ENCODE measurements around the gene PRRT1B. TPM values are rescaled to one million over a fixed set of nuclear protein-coding genes. Genes with fewer than 3 reads are reported as not detected.

The PRRT1B gene
- total and polyA plus RNA-seq, 2 of the 4 experiments (the other 2 are of a cell fraction) = not detected

- no peak overlapping the region for H4K5ac ChIP-seq (ENCODE audit: low read depth, low read length)
- no peaks in the 10 kb centered on the region for H4K20me1 ChIP-seq (ENCODE audit: insufficient read depth, low read length)
- no peak overlapping the region for H2AK5ac ChIP-seq (ENCODE audit: low read depth, low read length)
- no peaks in the 10 kb centered on the region for H3K9me1 ChIP-seq (ENCODE audit: insufficient read depth, low read length)
- H3K4me1 ChIP-seq (ENCODE audit: control insufficient read depth, insufficient read depth, low read length) = no peaks in the 10 kb centered on the region
- H2BK120ac ChIP-seq (ENCODE audit: low read depth, low read length) = no peak overlapping the region
- intact Hi-C loops (cut with micrococcal nuclease) (no loop called here), dilution Hi-C loops (cut with HindIII; ENCODE audit: low sequenced_read_pairs, unreplicated experiment) (no loop called here), in situ Hi-C loops (cut with MboI; ENCODE audit: low sequenced_read_pairs) (loop anchor here (25.0 kb wide), 1 partner anchor 680 kb away; no protein-coding TSS in a partner anchor)
- no peak overlapping the region for H3K23ac ChIP-seq (ENCODE audit: low read depth, low read length)
- DNase-seq = no peak
- no peak overlapping the region for H2BK15ac ChIP-seq (ENCODE audit: low read depth, low read length)
- POLR2A ChIA-PET (ENCODE audit: unreplicated experiment) = no interaction called here
- no peak for TF ChIP-seq BHLHE40 (IDR thresholded peaks at IDR 0.05; ENCODE audit: low read depth, low read length)
- no peak for TF ChIP-seq SMC3 (IDR thresholded peaks at IDR 0.05; ENCODE audit: low read depth, low read length)
- no peak for TF ChIP-seq USF2 (IDR thresholded peaks at IDR 0.05; ENCODE audit: low read depth, low read length)
- TF ChIP-seq CHD1 (IDR thresholded peaks at IDR 0.05; ENCODE audit: low read depth, low read length) = no peak
- no peak for TF ChIP-seq MAFK (IDR thresholded peaks at IDR 0.05; ENCODE audit: low read depth, low read length)
- H3K56ac ChIP-seq (ENCODE audit: extremely low read depth, insufficient read depth, low read length) = no peak overlapping the region
- H3K4me2 ChIP-seq (ENCODE audit: low read depth, low read length) = no peak overlapping the region
- CTCF ChIA-PET = no interaction called here
- H4K91ac ChIP-seq (ENCODE audit: insufficient read depth, low read depth, low read length) = no peak overlapping the region
- H2BK5ac ChIP-seq (ENCODE audit: low read depth, low read length, poor library complexity, severe bottlenecking) = no peak overlapping the region
- H3K14ac ChIP-seq (replicated peaks; ENCODE audit: low read depth, low read length) = no peak overlapping the region
- no peak for ATAC-seq (ENCODE audit: low read depth)
- H3K4ac ChIP-seq (ENCODE audit: low read depth, low read length) = no peak overlapping the region
- peak overlapping the region; percentile 24 for H2AK9ac ChIP-seq (replicated peaks; ENCODE audit: low read depth, low read length, poor library complexity)
- H3K27me3 ChIP-seq (ENCODE audit: control insufficient read depth, insufficient read depth, low read length) = no peaks in the 10 kb centered on the region
- no peak overlapping the region for H3K27ac ChIP-seq (ENCODE audit: insufficient read depth, low read length)
- no peak overlapping the region for H3K9ac ChIP-seq (ENCODE audit: low read depth, low read length)
- H3K79me1 ChIP-seq (ENCODE audit: low read depth in 1 of 2, low read length in 2 of 2) = no peaks in the 10 kb centered on the region
- no TSS peak for BruUV-seq (replicated peaks)
- peaks cover 58% of the 10 kb centered on the region for H3K36me3 ChIP-seq (ENCODE audit: control insufficient read depth, insufficient read depth, low read length)
- no peak overlapping the region for H2BK20ac ChIP-seq (ENCODE audit: low read depth, low read length)
- H3K9me3 ChIP-seq (ENCODE audit: control insufficient read depth, insufficient read depth, low read length) = no peaks in the 10 kb centered on the region
- H2AFZ ChIP-seq (replicated peaks; ENCODE audit: low read length, poor library complexity) = no peak overlapping the region
- WGBS, 2 experiments (ENCODE audit: extremely low coverage in 2 of 2, insufficient read length in 1 of 2) = 90% methylated on average over 17 of the region's 27 CpGs; no CpG with 5 or more reads in 1 of the 2 experiments
- no peak overlapping the region for H3K18ac ChIP-seq (ENCODE audit: low read depth, low read length)
- no peak overlapping the region for H3K4me3 ChIP-seq (ENCODE audit: insufficient read depth, low read depth, low read length)
- no peak overlapping the region for H4K8ac ChIP-seq (ENCODE audit: low read depth in 2 of 2, low read length in 2 of 2)
Measured at GRCh38 chr9:131582466-131583336, 37.4 kb downstream of the PRRT1B start.

Data from IMR-90 (cell line).